ENCODE results near the gene DLGAP1. TPM values are rescaled to one million over a fixed set of nuclear protein-coding genes. Genes with fewer than 3 reads are reported as not detected.

The DLGAP1 gene
- total RNA-seq, 3 donors from 2014 or later (not counting 1 experiment from before 2014, with no cell fraction given) = not detected

GRCh38 chr18:3712491-3712890 lies 742.6 kb downstream of the DLGAP1 start:
- TF ChIP-seq CTCF (IDR thresholded peaks at IDR 0.05) = no peak
- H3K27me3 Mint-ChIP-seq (ENCODE audit: low read depth in 2 of 2) = peaks cover 12 to 36% of the 10 kb centered on the region in 2 donors
- intact Hi-C loops (cut with micrococcal nuclease) = no loop called here
- no peaks in the 10 kb centered on the region for H3K9me3 Mint-ChIP-seq
- H3K27ac ChIP-seq (ENCODE audit: low read length) = no peak overlapping the region
- no peaks in the 10 kb centered on the region for H3K4me1 Mint-ChIP-seq
- no peak overlapping the region for H3K4me3 ChIP-seq (ENCODE audit: low read length)
- no peak overlapping the region for H3K4me3 Mint-ChIP-seq
- DNase-seq (no peak), ATAC-seq (no peak)
- H3K27ac Mint-ChIP-seq = no peak overlapping the region
- H3K36me3 Mint-ChIP-seq = no peaks in the 10 kb centered on the region
- 87% methylated on average over 3 of the region's 5 CpGs for WGBS (ENCODE audit: insufficient coverage)
- H3K27me3 ChIP-seq (ENCODE audit: control insufficient read depth, insufficient read depth, low read length) = no peaks in the 10 kb centered on the region
- no peaks in the 10 kb centered on the region for H3K36me3 ChIP-seq (ENCODE audit: control insufficient read depth, insufficient read depth, low read length)
- no peaks in the 10 kb centered on the region for H3K9me3 ChIP-seq (ENCODE audit: control insufficient read depth, insufficient read depth, low read length)
- no peaks in the 10 kb centered on the region for H3K4me1 ChIP-seq (ENCODE audit: control insufficient read depth, insufficient read depth, low read length)

DNA sequence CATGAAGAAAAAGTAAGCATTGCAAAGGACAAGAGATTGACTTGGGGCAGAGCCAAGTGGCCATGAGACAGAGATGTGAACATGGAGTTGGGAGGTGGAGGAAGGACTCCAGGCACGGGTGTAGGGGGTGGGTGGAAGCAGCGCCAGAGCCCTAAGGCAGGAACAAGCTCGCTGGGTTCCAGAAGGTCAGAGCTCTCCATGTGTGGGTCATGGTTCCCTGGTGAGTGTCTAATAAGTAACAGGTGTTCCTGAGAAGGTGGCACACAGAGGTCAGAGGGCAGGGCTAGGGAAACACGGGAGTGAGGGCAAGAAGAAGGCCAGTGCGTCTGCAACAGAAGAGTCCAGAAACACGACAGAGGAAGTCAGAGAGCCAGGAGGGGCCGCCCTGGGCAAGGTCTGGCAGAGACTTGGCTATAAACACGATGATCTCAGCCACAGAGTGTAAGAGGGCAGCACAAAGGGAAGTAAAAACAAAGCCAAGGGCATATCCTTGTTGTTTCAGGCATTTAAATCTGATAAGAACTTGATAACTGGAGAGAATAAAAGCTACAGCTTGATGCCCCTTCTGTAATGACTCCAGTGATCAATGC lies 744.3 kb downstream of the DLGAP1 start:
- Mint-ChIP-seq H3K4me1 (no peaks in the 10 kb centered on the region), H3K36me3 (no peaks in the 10 kb centered on the region), H3K9me3 (no peaks in the 10 kb centered on the region), H3K4me3 (no peak overlapping the region), H3K27ac (no peak overlapping the region), H3K27me3 (ENCODE audit: low read depth in 2 of 2) (peaks cover 14 to 45% of the 10 kb centered on the region in 2 donors)
- H3K27me3 ChIP-seq (ENCODE audit: control insufficient read depth, insufficient read depth, low read length) = no peaks in the 10 kb centered on the region
- 31% methylated on average over 8 of the region's 8 CpGs for WGBS (ENCODE audit: insufficient coverage)
- no peaks in the 10 kb centered on the region for H3K36me3 ChIP-seq (ENCODE audit: control insufficient read depth, insufficient read depth, low read length)
- DNase-seq = no peak
- no peak overlapping the region for H3K4me3 ChIP-seq (ENCODE audit: low read length)
- H3K27ac ChIP-seq (ENCODE audit: low read length) = no peak overlapping the region
- H3K4me1 ChIP-seq (ENCODE audit: control insufficient read depth, insufficient read depth, low read length) = no peaks in the 10 kb centered on the region
- no peak for TF ChIP-seq CTCF (IDR thresholded peaks at IDR 0.05)
- ATAC-seq = peak in 1 of 3 donors; percentile 51
- H3K9me3 ChIP-seq (ENCODE audit: control insufficient read depth, insufficient read depth, low read length) = no peaks in the 10 kb centered on the region
- intact Hi-C loops (cut with micrococcal nuclease) = no loop called here

GRCh38 chr18:3709205-3709604 lies 745.9 kb downstream of the DLGAP1 start:
- no peak for DNase-seq
- Mint-ChIP-seq H3K36me3 (no peaks in the 10 kb centered on the region), H3K27ac (no peak overlapping the region), H3K4me3 (no peak overlapping the region), H3K4me1 (no peaks in the 10 kb centered on the region), H3K27me3 (ENCODE audit: low read depth in 2 of 2) (peaks cover 14 to 45% of the 10 kb centered on the region in 2 donors), H3K9me3 (no peaks in the 10 kb centered on the region)
- intact Hi-C loops (cut with micrococcal nuclease) = no loop called here
- 7% methylated on average over 4 of the region's 4 CpGs for WGBS (ENCODE audit: insufficient coverage)
- no peak for TF ChIP-seq CTCF (IDR thresholded peaks at IDR 0.05)
- H3K27me3 ChIP-seq (ENCODE audit: control insufficient read depth, insufficient read depth, low read length) = no peaks in the 10 kb centered on the region
- no peak overlapping the region for H3K4me3 ChIP-seq (ENCODE audit: low read length)
- H3K4me1 ChIP-seq (ENCODE audit: control insufficient read depth, insufficient read depth, low read length) = no peaks in the 10 kb centered on the region
- no peak overlapping the region for H3K27ac ChIP-seq (ENCODE audit: low read length)
- ATAC-seq = no peak
- H3K9me3 ChIP-seq (ENCODE audit: control insufficient read depth, insufficient read depth, low read length) = no peaks in the 10 kb centered on the region
- H3K36me3 ChIP-seq (ENCODE audit: control insufficient read depth, insufficient read depth, low read length) = no peaks in the 10 kb centered on the region
